ENCODE results near the gene KLK12. TPM values are rescaled to one million over a fixed set of nuclear protein-coding genes. Genes with fewer than 3 reads are reported as not detected.

Gene KLK12
- total RNA-seq, 1 experiment from 2014 or later: not detected

GRCh38 chr19:51060973-51061372, 26.2 kb upstream of the KLK12 start:
- in situ Hi-C loops (cut with HindIII; ENCODE audit: low pct_unique_long_range_greater_than_20kb, low sequenced_read_pairs): no loop called here
- DNase-seq (ENCODE audit: low read depth, low spot score): no peak

DNA sequence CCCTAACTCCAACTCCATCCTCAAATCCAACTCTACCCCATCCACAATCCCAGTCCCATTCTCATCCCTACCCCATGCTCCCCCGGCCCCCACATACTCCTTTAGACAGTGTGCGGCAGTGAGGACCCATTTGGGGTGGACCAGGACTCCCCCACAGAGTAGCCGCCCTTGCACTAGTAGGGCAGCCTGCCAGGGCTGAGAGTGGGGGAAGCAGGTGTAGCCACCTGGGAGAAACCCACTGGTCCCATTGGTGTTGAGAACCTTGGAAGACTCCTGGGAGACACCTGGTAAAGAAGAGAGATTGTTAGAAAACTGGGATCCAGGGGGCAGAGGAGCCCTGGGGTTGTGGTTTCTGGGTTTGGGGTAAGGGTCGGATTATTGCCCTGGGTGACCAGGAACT, 25.5 kb upstream of the KLK12 start:
- in situ Hi-C loops (cut with HindIII; ENCODE audit: low pct_unique_long_range_greater_than_20kb, low sequenced_read_pairs): no loop called here

DNA sequence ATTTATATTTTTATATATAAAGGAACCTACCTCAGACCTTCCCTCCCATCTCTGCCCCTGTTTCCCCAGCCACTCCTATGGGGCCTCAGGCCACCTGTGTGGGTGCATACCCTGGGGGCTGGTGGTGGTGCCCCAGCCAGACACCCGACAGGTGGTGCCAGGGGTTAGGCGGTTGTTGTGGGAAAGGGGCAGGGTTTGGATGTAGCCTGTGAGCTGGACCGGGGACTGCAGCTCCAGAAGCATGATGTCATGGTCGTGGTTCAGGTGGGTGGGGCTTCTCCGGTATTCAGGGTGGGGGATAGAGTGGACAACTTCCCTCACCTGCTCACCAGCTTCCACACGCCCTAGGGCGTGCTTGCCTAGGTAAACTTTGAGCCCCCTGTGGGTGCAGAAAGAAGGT, 24.9 kb upstream of the KLK12 start:
- DNase-seq (ENCODE audit: low read depth, low spot score): no peak
- in situ Hi-C loops (cut with HindIII; ENCODE audit: low pct_unique_long_range_greater_than_20kb, low sequenced_read_pairs): no loop called here

More for the DNA sequence above, 25.5 kb upstream of the KLK12 start:
- no peak for DNase-seq (ENCODE audit: low read depth, low spot score)

- DNase-seq (ENCODE audit: low read depth, low spot score): no peak
- in situ Hi-C loops (cut with HindIII; ENCODE audit: low pct_unique_long_range_greater_than_20kb, low sequenced_read_pairs): no loop called here
These were observed 21.1 kb upstream of the KLK12 start for GRCh38 chr19:51055866-51056265.

GRCh38 chr19:51047031-51047335, 12.2 kb upstream of the KLK12 start:
- in situ Hi-C loops (cut with HindIII; ENCODE audit: low pct_unique_long_range_greater_than_20kb, low sequenced_read_pairs): no loop called here
- DNase-seq (ENCODE audit: low read depth, low spot score): no peak

DNA sequence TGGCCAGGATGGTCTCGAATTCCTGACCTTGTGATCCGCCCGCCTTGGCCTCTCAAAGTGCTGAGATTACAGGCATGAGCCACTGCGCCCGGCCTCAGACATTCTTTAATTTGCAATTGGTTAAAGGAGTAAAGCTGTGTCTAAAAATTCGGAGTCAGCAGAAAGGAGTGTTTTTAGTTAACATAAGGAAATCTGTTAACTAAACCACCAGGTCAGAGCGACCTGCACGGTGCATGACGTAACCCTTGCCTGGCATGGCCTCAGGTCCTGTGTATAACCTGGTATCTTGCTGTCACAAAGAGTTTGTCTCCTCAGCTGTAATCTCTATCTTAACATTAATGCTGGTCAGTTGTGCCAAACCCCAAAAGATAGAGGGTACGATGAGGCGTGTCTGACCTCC, 9.5 kb upstream of the KLK12 start:
- no peak for DNase-seq (ENCODE audit: low read depth, low spot score)
- in situ Hi-C loops (cut with HindIII; ENCODE audit: low pct_unique_long_range_greater_than_20kb, low sequenced_read_pairs): no loop called here

- in situ Hi-C loops (cut with HindIII; ENCODE audit: low pct_unique_long_range_greater_than_20kb, low sequenced_read_pairs): no loop called here
- DNase-seq (ENCODE audit: low read depth, low spot score): no peak
These were observed 8.7 kb upstream of the KLK12 start for GRCh38 chr19:51043497-51043896.

GRCh38 chr19:51040151-51040550, 5.3 kb upstream of the KLK12 start:
- in situ Hi-C loops (cut with HindIII; ENCODE audit: low pct_unique_long_range_greater_than_20kb, low sequenced_read_pairs): no loop called here
- no peak for DNase-seq (ENCODE audit: low read depth, low spot score)

DNA sequence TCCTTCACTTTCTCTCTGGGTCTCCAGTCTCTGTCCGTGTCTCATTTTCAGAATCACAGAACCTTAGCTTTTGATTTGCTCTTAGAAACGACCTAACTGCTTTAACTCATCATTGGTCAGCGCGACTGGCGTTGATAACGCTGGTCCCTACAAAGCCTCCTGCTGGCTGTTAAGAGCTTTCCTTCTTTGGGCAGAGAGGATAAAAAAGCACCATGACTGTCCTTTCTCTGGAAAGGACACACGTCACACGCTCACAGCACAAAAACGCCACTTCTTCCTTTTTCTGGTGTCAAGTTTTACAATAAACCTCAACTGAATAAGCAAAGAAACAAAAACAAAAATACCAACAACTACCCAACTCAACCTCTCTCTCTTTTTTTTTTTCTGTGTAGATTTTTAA, 1.7 kb upstream of the KLK12 start:
- DNase-seq (ENCODE audit: low read depth, low spot score): peak; percentile 17
- in situ Hi-C loops (cut with HindIII; ENCODE audit: low pct_unique_long_range_greater_than_20kb, low sequenced_read_pairs): no loop called here

- DNase-seq (ENCODE audit: low read depth, low spot score): no peak
- in situ Hi-C loops (cut with HindIII; ENCODE audit: low pct_unique_long_range_greater_than_20kb, low sequenced_read_pairs): no loop called here
These were observed 2.9 kb downstream of the KLK12 start for GRCh38 chr19:51031880-51032225.

GRCh38 chr19:51031220-51031879, 3.5 kb downstream of the KLK12 start:
- in situ Hi-C loops (cut with HindIII; ENCODE audit: low pct_unique_long_range_greater_than_20kb, low sequenced_read_pairs): no loop called here
- no peak for DNase-seq (ENCODE audit: low read depth, low spot score)

- in situ Hi-C loops (cut with HindIII; ENCODE audit: low pct_unique_long_range_greater_than_20kb, low sequenced_read_pairs): no loop called here
- no peak for DNase-seq (ENCODE audit: low read depth, low spot score)
These were observed 4.2 kb downstream of the KLK12 start for GRCh38 chr19:51030631-51031030.

DNA sequence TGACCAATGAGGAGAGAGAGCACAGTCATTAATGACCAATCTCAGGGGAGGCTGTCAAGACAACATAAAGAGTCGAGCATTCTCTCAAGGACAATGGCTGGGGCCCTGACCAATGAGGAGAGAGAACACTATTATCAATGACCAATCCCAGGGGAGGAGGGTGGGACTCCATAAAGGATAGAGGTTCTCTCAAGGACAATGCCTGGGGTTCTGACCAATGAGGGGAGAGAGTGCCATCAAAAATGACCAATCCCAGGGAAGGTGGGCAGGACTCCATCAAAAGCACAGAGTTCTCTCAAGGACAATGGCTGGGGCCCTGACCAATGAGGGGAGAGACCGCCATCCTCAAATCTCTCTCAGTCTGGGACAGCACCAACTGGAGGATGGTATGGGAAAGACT, 5.1 kb downstream of the KLK12 start:
- peak; percentile 39 for DNase-seq (ENCODE audit: low read depth, low spot score)

GRCh38 chr19:51027873-51028272, 6.9 kb downstream of the KLK12 start:
- no peak for DNase-seq (ENCODE audit: low read depth, low spot score)
- in situ Hi-C loops (cut with HindIII; ENCODE audit: low pct_unique_long_range_greater_than_20kb, low sequenced_read_pairs): no loop called here

More for the DNA sequence above, 5.1 kb downstream of the KLK12 start:
- in situ Hi-C loops (cut with HindIII; ENCODE audit: low pct_unique_long_range_greater_than_20kb, low sequenced_read_pairs): no loop called here

DNA sequence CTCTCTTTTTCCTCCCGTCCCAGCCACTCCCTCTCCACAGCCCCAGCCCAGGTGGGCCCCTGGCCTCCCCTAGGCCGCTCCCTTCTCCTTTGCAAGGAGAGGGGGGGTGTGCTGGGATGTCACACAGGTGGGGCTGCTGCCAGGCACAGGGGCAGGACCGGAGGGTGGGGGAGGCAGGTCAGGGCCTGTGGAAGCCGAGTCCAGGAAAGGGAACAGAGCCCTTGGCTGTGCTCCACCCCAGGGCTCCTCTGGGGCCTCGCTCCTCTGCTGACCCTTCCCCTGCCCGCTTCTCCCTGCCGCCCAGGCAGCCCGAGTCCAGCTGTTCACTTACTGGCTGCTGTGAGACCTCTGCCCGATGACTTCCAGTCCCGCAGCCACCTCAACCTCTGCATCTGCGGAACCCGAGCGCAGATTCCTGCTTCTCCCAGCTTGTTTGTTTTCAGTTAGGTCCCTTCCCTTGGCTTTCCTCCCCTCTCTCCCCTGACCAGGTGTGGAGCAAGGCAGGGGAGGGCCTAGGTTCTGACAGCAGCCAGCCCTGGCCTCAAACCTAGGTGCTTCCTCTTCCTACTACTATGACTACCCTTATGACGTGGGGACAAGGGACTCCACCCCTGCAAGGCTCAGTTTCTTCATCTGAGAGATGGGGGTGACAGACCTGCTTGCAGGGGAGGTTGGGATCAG, 7.5 kb downstream of the KLK12 start:
- in situ Hi-C loops (cut with HindIII; ENCODE audit: low pct_unique_long_range_greater_than_20kb, low sequenced_read_pairs): no loop called here
- no peak for DNase-seq (ENCODE audit: low read depth, low spot score)

DNA sequence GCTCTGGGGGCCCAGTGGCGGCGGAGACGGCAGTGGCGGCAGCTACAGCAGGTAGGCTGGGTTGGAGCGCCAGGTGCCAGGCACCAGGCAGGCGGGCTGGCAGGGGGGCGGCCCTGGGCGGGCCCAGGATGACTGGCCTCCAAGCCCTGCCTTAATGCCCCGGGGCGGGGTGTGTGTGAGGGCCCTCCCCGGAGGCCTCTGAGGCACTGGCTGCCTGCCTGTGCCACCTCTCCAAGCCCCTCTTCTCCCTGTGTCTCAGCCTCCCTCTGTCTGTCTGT, 8.3 kb downstream of the KLK12 start, which contains the start of gene KLK11:
KLK11 (minus strand) TSS at position 63 of the 278 bp plus-strand sequence. CDS start 985 bp downstream, outside the sequence.
- in situ Hi-C loops (cut with HindIII; ENCODE audit: low pct_unique_long_range_greater_than_20kb, low sequenced_read_pairs): no loop called here
- no peak for DNase-seq (ENCODE audit: low read depth, low spot score)

GRCh38 chr19:51025809-51026553, 8.8 kb downstream of the KLK12 start:
- in situ Hi-C loops (cut with HindIII; ENCODE audit: low pct_unique_long_range_greater_than_20kb, low sequenced_read_pairs): no loop called here
- no peak for DNase-seq (ENCODE audit: low read depth, low spot score)

- DNase-seq (ENCODE audit: low read depth, low spot score): no peak
- in situ Hi-C loops (cut with HindIII; ENCODE audit: low pct_unique_long_range_greater_than_20kb, low sequenced_read_pairs): no loop called here
These were observed 9.4 kb downstream of the KLK12 start for GRCh38 chr19:51025401-51025800.

- in situ Hi-C loops (cut with HindIII; ENCODE audit: low pct_unique_long_range_greater_than_20kb, low sequenced_read_pairs): no loop called here
- no peak for DNase-seq (ENCODE audit: low read depth, low spot score)
These were observed 9.9 kb downstream of the KLK12 start for GRCh38 chr19:51024924-51025323.

Measured in SK-MEL-5 (cell line).